ENCODE data around the gene NACC1. TPM values are rescaled to one million over a fixed set of nuclear protein-coding genes. Genes with fewer than 3 reads are reported as not detected.
A peak's percentile ranks its signal among the peaks of the same experiment; 100 is the strongest.

Gene NACC1
- 100 to 1,000 TPM in 1 of 5 donors, 10 to 100 TPM in 4; 10.1 to 122 (median 26.3) TPM for total RNA-seq
- 10 to 100 TPM in 1 of 3 donors, 1 to 10 TPM in 2; 6.9 to 26.2 (median 9.5) TPM for polyA plus RNA-seq
- long read RNA-seq, donor 1, full-length matches to known transcripts = 1 of 1 reads
- long read RNA-seq, donor 1, partial matches to known transcripts = 0 of 1 reads
- long read RNA-seq, donor 1, other reads (novel, unspliced or antisense) = 0 of 1 reads
- long read RNA-seq, donor 2, full-length matches to known transcripts = 3 of 3 reads
- long read RNA-seq, donor 2, partial matches to known transcripts = 0 of 3 reads
- long read RNA-seq, donor 2, other reads (novel, unspliced or antisense) = 0 of 3 reads
- long read RNA-seq, donor 3, full-length matches to known transcripts = 2 of 2 reads
- long read RNA-seq, donor 3, partial matches to known transcripts = 0 of 2 reads
- long read RNA-seq, donor 3, other reads (novel, unspliced or antisense) = 0 of 2 reads
- long read RNA-seq, donor 4 = 0 reads
- long read RNA-seq, donor 5, full-length matches to known transcripts = 3 of 3 reads
- long read RNA-seq, donor 5, partial matches to known transcripts = 0 of 3 reads
- long read RNA-seq, donor 5, other reads (novel, unspliced or antisense) = 0 of 3 reads
- long read RNA-seq, donor 6, full-length matches to known transcripts = 4 of 64 reads
- long read RNA-seq, donor 6, partial matches to known transcripts = 29 of 64 reads
- long read RNA-seq, donor 6, other reads (novel, unspliced or antisense) = 31 of 64 reads
- long read RNA-seq, donor 7, full-length matches to known transcripts = 2 of 2 reads
- long read RNA-seq, donor 7, partial matches to known transcripts = 0 of 2 reads
- long read RNA-seq, donor 7, other reads (novel, unspliced or antisense) = 0 of 2 reads
- long read RNA-seq, donor 8, full-length matches to known transcripts = 1 of 15 reads
- long read RNA-seq, donor 8, partial matches to known transcripts = 0 of 15 reads
- long read RNA-seq, donor 8, other reads (novel, unspliced or antisense) = 14 of 15 reads
- long read RNA-seq, donor 9, full-length matches to known transcripts = 1 of 1 reads
- long read RNA-seq, donor 9, partial matches to known transcripts = 0 of 1 reads
- long read RNA-seq, donor 9, other reads (novel, unspliced or antisense) = 0 of 1 reads
- long read RNA-seq, donor 10 = 0 reads

- peaks cover 0 to 41% (median 27%) of the 10 kb centered on the region in 4 donors for H3K36me3 ChIP-seq
- H3K4me3 ChIP-seq = peak within 1 kb of the TSS; percentile 86 to 100 (median 98)
- H3K27ac ChIP-seq = peak within 1 kb of the TSS; percentile 71 to 88 (median 80)
- 2 to 5% (median 4%) methylated on average over 28 to 65 of the region's 65 CpGs for WGBS, 5 donors
- intact Hi-C loops (cut with DNase I; ENCODE audit: low total_unique reads) = no loop called here
- DNase-seq = peak; percentile 90 to 97
- peaks cover 37 to 64% (median 56%) of the 10 kb centered on the region in 4 donors for H3K4me1 ChIP-seq
- no peaks in the 10 kb centered on the region for H3K9me3 ChIP-seq
- H3K27me3 ChIP-seq = no peaks in the 10 kb centered on the region
- peak in 2 of 3 donors; percentile 31 to 43 for TF ChIP-seq POLR2AphosphoS5 (IDR thresholded peaks at IDR 0.05)
- no peak for TF ChIP-seq EP300 (IDR thresholded peaks at IDR 0.05)
These were observed at the start of gene NACC1 for GRCh38 chr19:13117772-13118423. Gene NACC1 (plus strand): TSS chr19:13118264. CDS start chr19:13135208, 16,944 bp downstream.

GRCh38 chr19:13069415-13070359, 48.4 kb upstream of the NACC1 start:
- Histone ChIP-seq H3K4me3 (no peak overlapping the region), H3K9me3 (no peaks in the 10 kb centered on the region), H3K4me1 (peaks cover 44 to 82% (median 65%) of the 10 kb centered on the region in 4 donors), H3K27ac (peak overlapping the region; percentile 7 to 95 (median 24)), H3K27me3 (no peaks in the 10 kb centered on the region), H3K36me3 (peaks cover 11 to 19% (median 16%) of the 10 kb centered on the region in 4 donors)
- intact Hi-C loops (cut with DNase I; ENCODE audit: low total_unique reads) = no loop called here
- peak in 1 of 2 donors; percentile 44 for DNase-seq
- WGBS, 5 donors = 35 to 51% (median 46%) methylated on average over 17 to 20 of the region's 20 CpGs
- no peak for TF ChIP-seq EP300 (IDR thresholded peaks at IDR 0.05)
- no peak for TF ChIP-seq CTCF (IDR thresholded peaks at IDR 0.05)
- TF ChIP-seq POLR2AphosphoS5 (IDR thresholded peaks at IDR 0.05) = no peak
- TF ChIP-seq POLR2A (IDR thresholded peaks at IDR 0.05) = no peak

GRCh38 chr19:13070425-13071140, 47.5 kb upstream of the NACC1 start:
- Histone ChIP-seq H3K36me3 (peaks cover 11 to 25% (median 20%) of the 10 kb centered on the region in 4 donors), H3K27ac (peak overlapping the region in 4 of 5 donors; percentile 22 to 95 (median 38))
- intact Hi-C loops (cut with DNase I; ENCODE audit: low total_unique reads) = no loop called here

More at GRCh38 chr19:13070425-13071140, 47.5 kb upstream of the NACC1 start:
- DNase-seq = no peak
- H3K4me3 ChIP-seq = no peak overlapping the region
- 79 to 92% (median 89%) methylated on average over 23 to 32 of the region's 32 CpGs for WGBS, 5 donors
- no peaks in the 10 kb centered on the region for H3K27me3 ChIP-seq
- peaks cover 44 to 76% (median 63%) of the 10 kb centered on the region in 4 donors for H3K4me1 ChIP-seq
- no peak for TF ChIP-seq POLR2AphosphoS5 (IDR thresholded peaks at IDR 0.05)
- TF ChIP-seq EP300 (IDR thresholded peaks at IDR 0.05) = no peak
- TF ChIP-seq CTCF (IDR thresholded peaks at IDR 0.05) = no peak
- no peak for TF ChIP-seq POLR2A (IDR thresholded peaks at IDR 0.05)
- no peaks in the 10 kb centered on the region for H3K9me3 ChIP-seq

All from stomach (tissue), 19 donors.